ENCODE results near the gene HDC.

DNA sequence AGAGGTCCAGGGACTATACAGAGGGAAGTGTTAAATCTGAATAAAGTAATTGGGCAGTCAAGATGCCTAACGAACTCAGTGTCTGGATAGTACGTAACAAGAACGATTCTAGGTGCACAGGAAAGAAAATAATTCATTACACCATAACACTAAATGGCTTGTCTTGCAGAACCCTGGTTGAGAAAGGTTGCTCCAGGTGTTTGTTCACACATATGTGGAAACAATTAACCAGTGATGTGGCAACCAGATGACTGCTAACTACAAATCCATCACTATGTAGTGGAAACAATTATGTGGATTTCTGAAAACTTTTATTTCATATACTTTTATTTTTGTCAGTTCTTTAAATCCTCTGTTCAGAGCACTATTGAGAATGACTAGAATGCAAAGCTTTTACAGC lies 10.4 kb upstream of the HDC start:
- no peak for TF ChIP-seq FOXM1 (IDR thresholded peaks at IDR 0.05; ENCODE audit: borderline replicate concordance)
- TF ChIP-seq ELF4 (IDR thresholded peaks at IDR 0.05) = no peak
- TF ChIP-seq SP1 (IDR thresholded peaks at IDR 0.05) = no peak
- TF ChIP-seq, protein P1, sequence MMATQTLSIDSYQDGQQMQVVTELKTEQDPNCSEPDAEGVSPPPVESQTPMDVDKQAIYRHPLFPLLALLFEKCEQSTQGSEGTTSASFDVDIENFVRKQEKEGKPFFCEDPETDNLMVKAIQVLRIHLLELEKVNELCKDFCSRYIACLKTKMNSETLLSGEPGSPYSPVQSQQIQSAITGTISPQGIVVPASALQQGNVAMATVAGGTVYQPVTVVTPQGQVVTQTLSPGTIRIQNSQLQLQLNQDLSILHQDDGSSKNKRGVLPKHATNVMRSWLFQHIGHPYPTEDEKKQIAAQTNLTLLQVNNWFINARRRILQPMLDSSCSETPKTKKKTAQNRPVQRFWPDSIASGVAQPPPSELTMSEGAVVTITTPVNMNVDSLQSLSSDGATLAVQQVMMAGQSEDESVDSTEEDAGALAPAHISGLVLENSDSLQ (IDR thresholded peaks at IDR 0.05) = no peak
- TF ChIP-seq BHLHE40 (IDR thresholded peaks at IDR 0.05; ENCODE audit: borderline replicate concordance) = no peak
- TF ChIP-seq TARDBP (IDR thresholded peaks at IDR 0.05) = no peak
- TF ChIP-seq SUZ12 (IDR thresholded peaks at IDR 0.05) = no peak
